Adrenal gland (tissue), 12 donors: Measurements from ENCODE around the gene ITPK1. TPM values are rescaled to one million over a fixed set of nuclear protein-coding genes. Genes with fewer than 3 reads are reported as not detected.

Experiments used
- DNase-seq, 7 donors: peaks; one replicate each; pipeline ENCODE4 v3.0.0-alpha.2; 2019 to 2020
- H3K27ac ChIP-seq, 5 donors: fragments of 200-600 bp; sonication (generic) in 4 of 5; 1 replicate in 3 of 5; 2 replicates in 2 of 5; pipeline versions ENCODE4 v1.5.1 to v1.8.0; 2016 to 2020; ENCODE audit warnings: mild to moderate bottlenecking in 1 of 5
- H3K27me3 ChIP-seq: fragments of 200-600 bp; 2 replicates; pipeline ENCODE4 v1.8.0; 2021
- H3K36me3 ChIP-seq, 2 donors: fragments of 200-600 bp; replicated peaks in 1 of 2; 1 replicate in 1 of 2; 2 replicates in 1 of 2; pipeline versions ENCODE4 v1.5.1 to v1.8.0; 2018 to 2022
- H3K4me1 ChIP-seq, 2 donors: fragments of 200-600 bp; replicated peaks in 1 of 2; 1 replicate in 1 of 2; 2 replicates in 1 of 2; pipeline versions ENCODE4 v1.5.1 to v1.8.0; 2018 to 2021
- H3K4me3 ChIP-seq, 4 donors: fragments of 200-600 bp; sonication (generic) in 3 of 4; one replicate each; pipeline ENCODE4 v1.5.1; 2016 to 2018
- H3K9me3 ChIP-seq, 3 donors: fragments of 200-600 bp; sonication (generic) in 1 of 3; replicated peaks in 1 of 3; 1 replicate in 2 of 3; 2 replicates in 1 of 3; pipeline versions ENCODE4 v1.5.1 to v1.8.0; 2016 to 2021
- POLR2A ChIP-seq, 2 donors: fragments of 450-650 bp; IDR thresholded peaks; one replicate each; pipeline ENCODE4 v1.6.1; 2017; ENCODE audit warnings: antibody characterized with exemption in 2 of 2, mild to moderate bottlenecking in 2 of 2, moderate library complexity in 1 of 2
- WGBS, 4 donors: extraction: QIAGEN DNeasy Blood & Tissue Kit in 2 of 4; methylation state at CpG; one replicate each; pipeline versions ENCODE4 v1.1.5 to v1.1.7; 2013 to 2017; 5-methylcytosine and 5-hydroxymethylcytosine counted together
- intact Hi-C, 2 donors: fragments of 100-400 bp; cut with DNase I; formaldehyde crosslinking; loops; one replicate each; pipeline versions ENCODE4 v1.14.1 to v1.15.0; 2022 to 2023
- polyA plus RNA-seq, 3 donors: library from polyadenylated mRNA; stranded (reverse); fragments of 200-250 nt in 2 of 3; fragments of 350-450 nt in 1 of 3; fragmentation: Illumina TruSeq in 1 of 3; extraction: RNeasy Lipid Tissue Mini Kit (QIAGEN cat#74804) in 1 of 3; gene quantifications; one replicate each; pipeline ENCODE4 v1.2.3, GENCODE V29; 2013 to 2014
- total RNA-seq, 9 donors: library from RNA; depleted of rRNA in 4 of 9; stranded (reverse); fragments of >200 nt in 4 of 9; fragments of 120-200 nt in 1 of 9; fragmentation: NEBNext Ultra II Directional in 1 of 9; extraction: Animal tissue kit (Norgen Biotek cat#: 25700) in 1 of 9; gene quantifications; one replicate each; pipeline versions ENCODE4 v1.1.0 to v1.2.4, GENCODE V29; 2013 to 2023
- TF ChIP-seq, protein P1 (sequence below), 6 experiments: fragments of 450-650 bp in 4 of 6; fragments of 200-600 bp in 2 of 6; sonication (generic) in 1 of 6; IDR thresholded peaks; 1 replicate in 5 of 6; 2 replicates in 1 of 6; pipeline versions ENCODE4 v1.5.1 to v1.8.0; 2016 to 2021; ENCODE audit warnings: antibody characterized with exemption in 6 of 6, mild to moderate bottlenecking in 2 of 6, moderate library complexity in 1 of 6
- donor health status: healthy with polysubstance abuse.
- donor health status: Bipolar disorder and iron deficiency.
- donor health status: DM: yes; HTN: yes; CAD: no.
- donor health status: DM: no; HTN: no; CAD: no.
- donor health status: DM: no; HTN: no; CAD: no.
- donor health status: DM: yes; HTN: yes; CAD: no.

Gene ITPK1
- total and polyA plus RNA-seq, 12 donors: 28.1 to 182 (median 49.2) TPM

GRCh38 chr14:92888896-92889295, 226.8 kb downstream of the ITPK1 start:
- no peaks in the 10 kb centered on the region for H3K4me1 ChIP-seq
- no peak overlapping the region for H3K27ac ChIP-seq
- DNase-seq: no peak
- H3K4me3 ChIP-seq: no peak overlapping the region
- no peak for TF ChIP-seq POLR2A (IDR thresholded peaks at IDR 0.05)
- TF ChIP-seq, protein P1, sequence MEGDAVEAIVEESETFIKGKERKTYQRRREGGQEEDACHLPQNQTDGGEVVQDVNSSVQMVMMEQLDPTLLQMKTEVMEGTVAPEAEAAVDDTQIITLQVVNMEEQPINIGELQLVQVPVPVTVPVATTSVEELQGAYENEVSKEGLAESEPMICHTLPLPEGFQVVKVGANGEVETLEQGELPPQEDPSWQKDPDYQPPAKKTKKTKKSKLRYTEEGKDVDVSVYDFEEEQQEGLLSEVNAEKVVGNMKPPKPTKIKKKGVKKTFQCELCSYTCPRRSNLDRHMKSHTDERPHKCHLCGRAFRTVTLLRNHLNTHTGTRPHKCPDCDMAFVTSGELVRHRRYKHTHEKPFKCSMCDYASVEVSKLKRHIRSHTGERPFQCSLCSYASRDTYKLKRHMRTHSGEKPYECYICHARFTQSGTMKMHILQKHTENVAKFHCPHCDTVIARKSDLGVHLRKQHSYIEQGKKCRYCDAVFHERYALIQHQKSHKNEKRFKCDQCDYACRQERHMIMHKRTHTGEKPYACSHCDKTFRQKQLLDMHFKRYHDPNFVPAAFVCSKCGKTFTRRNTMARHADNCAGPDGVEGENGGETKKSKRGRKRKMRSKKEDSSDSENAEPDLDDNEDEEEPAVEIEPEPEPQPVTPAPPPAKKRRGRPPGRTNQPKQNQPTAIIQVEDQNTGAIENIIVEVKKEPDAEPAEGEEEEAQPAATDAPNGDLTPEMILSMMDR (IDR thresholded peaks at IDR 0.05): no peak
- H3K27me3 ChIP-seq: no peaks in the 10 kb centered on the region
- no peaks in the 10 kb centered on the region for H3K36me3 ChIP-seq
- intact Hi-C loops: no loop called here
- peaks cover 0 to 6% (median 0%) of the 10 kb centered on the region in 3 donors for H3K9me3 ChIP-seq

DNA sequence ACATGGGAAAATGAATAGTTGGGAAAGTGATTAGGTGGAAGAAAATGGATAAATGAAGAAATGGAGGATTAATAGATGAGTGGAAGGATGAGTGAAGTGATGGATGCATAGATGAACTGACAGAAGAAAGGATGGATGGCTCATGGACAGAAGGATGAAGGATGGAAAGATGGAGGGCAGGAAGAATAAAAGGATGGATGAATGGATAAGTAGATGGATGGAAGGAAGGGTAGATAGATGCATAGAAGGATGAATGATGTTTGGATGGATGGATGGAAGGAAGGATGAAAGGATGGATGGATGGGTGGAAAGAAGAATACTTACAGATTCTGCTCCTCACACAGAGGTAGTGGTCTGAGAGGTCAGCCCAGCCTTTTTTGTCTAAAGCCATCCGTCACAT, 228.6 kb downstream of the ITPK1 start:
- intact Hi-C loops: no loop called here
- Histone ChIP-seq H3K9me3 (no peaks in the 10 kb centered on the region), H3K4me1 (no peaks in the 10 kb centered on the region), H3K36me3 (no peaks in the 10 kb centered on the region), H3K4me3 (no peak overlapping the region), H3K27ac (no peak overlapping the region), H3K27me3 (no peaks in the 10 kb centered on the region)
- TF ChIP-seq, protein P1 (IDR thresholded peaks at IDR 0.05): no peak
- TF ChIP-seq POLR2A (IDR thresholded peaks at IDR 0.05): no peak
- DNase-seq: no peak
- WGBS, 4 donors: 58 to 85% (median 81%) methylated on average over 1 of the region's 1 CpG

Other genes starting within 250 kb of the ITPK1 start
- gene CHGA, start 192.8 kb downstream of the ITPK1 start, total RNA-seq: 1,000 to 10,000 TPM in 1 of 9 donors, 100 to 1,000 TPM in 3, 10 to 100 TPM in 3, under 1 TPM in 1, not detected in 1; 0.54 to 1,182 (median 77.6) TPM
- 1,000 to 10,000 TPM; 1,038 to 3,883 (median 1,069) TPM for gene CHGA, start 192.8 kb downstream of the ITPK1 start, polyA plus RNA-seq
- 10 to 100 TPM; 29.0 to 72.5 (median 40.9) TPM for gene MOAP1, start 69.0 kb upstream of the ITPK1 start, total RNA-seq
- gene MOAP1, start 69.0 kb upstream of the ITPK1 start, polyA plus RNA-seq: 10 to 100 TPM; 12.7 to 55.6 (median 13.8) TPM
- gene LYSET, start 69.4 kb upstream of the ITPK1 start, total RNA-seq: 10 to 100 TPM; 17.2 to 37.9 (median 22.2) TPM
- gene LYSET, start 69.4 kb upstream of the ITPK1 start, polyA plus RNA-seq: 10 to 100 TPM; 12.0 to 32.9 (median 22.7) TPM
- 10 to 100 TPM in 8 of 9 donors, 1 to 10 TPM in 1; 9.4 to 26.0 (median 18.6) TPM for gene GON7, start 91.1 kb upstream of the ITPK1 start, total RNA-seq
- gene GON7, start 91.1 kb upstream of the ITPK1 start, polyA plus RNA-seq: 10 to 100 TPM; 13.3 to 34.9 (median 16.9) TPM
- gene UBR7, start 91.3 kb upstream of the ITPK1 start, total RNA-seq: 10 to 100 TPM; 13.2 to 32.9 (median 18.0) TPM
- 10 to 100 TPM in 1 of 3 donors, 1 to 10 TPM in 2; 7.8 to 26.5 (median 9.3) TPM for gene UBR7, start 91.3 kb upstream of the ITPK1 start, polyA plus RNA-seq
- 10 to 100 TPM; 12.9 to 41.0 (median 20.4) TPM for gene BTBD7, start 217.1 kb upstream of the ITPK1 start, total RNA-seq
- gene BTBD7, start 217.1 kb upstream of the ITPK1 start, polyA plus RNA-seq: 10 to 100 TPM in 2 of 3 donors, 1 to 10 TPM in 1; 7.4 to 16.5 (median 11.4) TPM
- not detected for gene COX8C, start 231.3 kb upstream of the ITPK1 start, total RNA-seq
- not detected for gene COX8C, start 231.3 kb upstream of the ITPK1 start, polyA plus RNA-seq